ENCODE data around the gene STX18.
"Not testable (repeated sequence)": the region's sequence is repeated elsewhere in the genome, so short reads cannot be mapped to it uniquely, and the experiment has no call there.

The STX18 gene

GRCh38 chr4:4509521-4509920 lies 32.3 kb downstream of the STX18 start:
- Histone ChIP-seq H3K36me3 (ENCODE audit: insufficient read depth, low read length) (no peaks in the 10 kb centered on the region), H3K9me3 (ENCODE audit: low read depth, low read length) (no peaks in the 10 kb centered on the region), H3K27ac (no peak overlapping the region), H3K4me3 (no peak overlapping the region), H3K9ac (ENCODE audit: insufficient read length) (no peak overlapping the region)
- no peak for DNase-seq (ENCODE audit: low read depth, low spot score)
- no peak for TF ChIP-seq FOXP2 (optimal IDR thresholded peaks at IDR 0.05; ENCODE audit: control extremely low read depth, extremely low read length, insufficient read depth)

- H3K9ac ChIP-seq (ENCODE audit: insufficient read length): no peak overlapping the region
- no peaks in the 10 kb centered on the region for H3K36me3 ChIP-seq (ENCODE audit: insufficient read depth, low read length)
- H3K27ac ChIP-seq: no peak overlapping the region
- no peak overlapping the region for H3K4me3 ChIP-seq
- DNase-seq (ENCODE audit: low read depth, low spot score): no peak
- no peaks in the 10 kb centered on the region for H3K9me3 ChIP-seq (ENCODE audit: low read depth, low read length)
- TF ChIP-seq FOXP2 (optimal IDR thresholded peaks at IDR 0.05; ENCODE audit: control extremely low read depth, extremely low read length, insufficient read depth) (no peak), POLR2AphosphoS5 (IDR thresholded peaks at IDR 0.05; ENCODE audit: borderline replicate concordance, low read depth, low read length) (no peak), EZH2 (IDR thresholded peaks at IDR 0.05) (no peak)
These were observed 33.9 kb downstream of the STX18 start for GRCh38 chr4:4507923-4508322.

GRCh38 chr4:4507403-4507802 lies 34.4 kb downstream of the STX18 start:
- TF ChIP-seq FOXP2 (optimal IDR thresholded peaks at IDR 0.05; ENCODE audit: control extremely low read depth, extremely low read length, insufficient read depth) (no peak), EZH2 (IDR thresholded peaks at IDR 0.05) (no peak), POLR2AphosphoS5 (IDR thresholded peaks at IDR 0.05; ENCODE audit: borderline replicate concordance, low read depth, low read length) (no peak)
- no peak overlapping the region for H3K4me3 ChIP-seq

GRCh38 chr4:4506961-4507360 lies 34.9 kb downstream of the STX18 start:
- Histone ChIP-seq H3K9ac (ENCODE audit: insufficient read length) (no peak overlapping the region), H3K27ac (no peak overlapping the region), H3K4me3 (no peak overlapping the region), H3K36me3 (ENCODE audit: insufficient read depth, low read length) (no peaks in the 10 kb centered on the region), H3K9me3 (ENCODE audit: low read depth, low read length) (no peaks in the 10 kb centered on the region)
- TF ChIP-seq POLR2AphosphoS5 (IDR thresholded peaks at IDR 0.05; ENCODE audit: borderline replicate concordance, low read depth, low read length): no peak
- no peak for TF ChIP-seq FOXP2 (optimal IDR thresholded peaks at IDR 0.05; ENCODE audit: control extremely low read depth, extremely low read length, insufficient read depth)
- TF ChIP-seq EZH2 (IDR thresholded peaks at IDR 0.05): no peak
- no peak for DNase-seq (ENCODE audit: low read depth, low spot score)

More at GRCh38 chr4:4507403-4507802, 34.4 kb downstream of the STX18 start:
- Histone ChIP-seq H3K36me3 (ENCODE audit: insufficient read depth, low read length) (no peaks in the 10 kb centered on the region), H3K27ac (no peak overlapping the region), H3K9me3 (ENCODE audit: low read depth, low read length) (no peaks in the 10 kb centered on the region), H3K9ac (ENCODE audit: insufficient read length) (no peak overlapping the region)
- no peak for DNase-seq (ENCODE audit: low read depth, low spot score)

- not testable (repeated sequence) for DNase-seq (ENCODE audit: low read depth, low spot score); H3K27ac ChIP-seq; H3K36me3 ChIP-seq (ENCODE audit: insufficient read depth, low read length); H3K9me3 ChIP-seq (ENCODE audit: low read depth, low read length); H3K9ac ChIP-seq (ENCODE audit: insufficient read length); H3K4me3 ChIP-seq
These were observed 36.6 kb downstream of the STX18 start for GRCh38 chr4:4505211-4505610.

- no peaks in the 10 kb centered on the region for H3K9me3 ChIP-seq (ENCODE audit: low read depth, low read length)
- H3K27ac ChIP-seq: no peak overlapping the region
- TF ChIP-seq EZH2 (IDR thresholded peaks at IDR 0.05): no peak
- no peak for TF ChIP-seq FOXP2 (optimal IDR thresholded peaks at IDR 0.05; ENCODE audit: control extremely low read depth, extremely low read length, insufficient read depth)
- TF ChIP-seq POLR2AphosphoS5 (IDR thresholded peaks at IDR 0.05; ENCODE audit: borderline replicate concordance, low read depth, low read length): no peak
- H3K4me3 ChIP-seq: no peak overlapping the region
- no peaks in the 10 kb centered on the region for H3K36me3 ChIP-seq (ENCODE audit: insufficient read depth, low read length)
- no peak overlapping the region for H3K9ac ChIP-seq (ENCODE audit: insufficient read length)
- no peak for DNase-seq (ENCODE audit: low read depth, low spot score)
These were observed 37.1 kb downstream of the STX18 start for GRCh38 chr4:4504783-4505182.

- H3K36me3 ChIP-seq (ENCODE audit: insufficient read depth, low read length): no peaks in the 10 kb centered on the region
- no peak overlapping the region for H3K27ac ChIP-seq
- no peak overlapping the region for H3K9ac ChIP-seq (ENCODE audit: insufficient read length)
- H3K4me3 ChIP-seq: no peak overlapping the region
- no peak for DNase-seq (ENCODE audit: low read depth, low spot score)
- TF ChIP-seq FOXP2 (optimal IDR thresholded peaks at IDR 0.05; ENCODE audit: control extremely low read depth, extremely low read length, insufficient read depth) (no peak), EZH2 (IDR thresholded peaks at IDR 0.05) (no peak), POLR2AphosphoS5 (IDR thresholded peaks at IDR 0.05; ENCODE audit: borderline replicate concordance, low read depth, low read length) (no peak)
- no peaks in the 10 kb centered on the region for H3K9me3 ChIP-seq (ENCODE audit: low read depth, low read length)
These were observed 39.0 kb downstream of the STX18 start for GRCh38 chr4:4502694-4503311.

GRCh38 chr4:4501679-4502078 lies 40.2 kb downstream of the STX18 start:
- Histone ChIP-seq H3K27ac (no peak overlapping the region), H3K36me3 (ENCODE audit: insufficient read depth, low read length) (no peaks in the 10 kb centered on the region), H3K4me3 (no peak overlapping the region), H3K9ac (ENCODE audit: insufficient read length) (no peak overlapping the region), H3K9me3 (ENCODE audit: low read depth, low read length) (no peaks in the 10 kb centered on the region)
- DNase-seq (ENCODE audit: low read depth, low spot score): no peak
- TF ChIP-seq EZH2 (IDR thresholded peaks at IDR 0.05): no peak
- TF ChIP-seq POLR2AphosphoS5 (IDR thresholded peaks at IDR 0.05; ENCODE audit: borderline replicate concordance, low read depth, low read length): no peak

GRCh38 chr4:4499438-4500123 lies 42.3 kb downstream of the STX18 start:
- Histone ChIP-seq H3K27ac (no peak overlapping the region), H3K9me3 (ENCODE audit: low read depth, low read length) (no peaks in the 10 kb centered on the region), H3K36me3 (ENCODE audit: insufficient read depth, low read length) (no peaks in the 10 kb centered on the region), H3K9ac (ENCODE audit: insufficient read length) (no peak overlapping the region), H3K4me3 (no peak overlapping the region)
- no peak for DNase-seq (ENCODE audit: low read depth, low spot score)
- TF ChIP-seq FOXP2 (optimal IDR thresholded peaks at IDR 0.05; ENCODE audit: control extremely low read depth, extremely low read length, insufficient read depth): no peak
- no peak for TF ChIP-seq POLR2AphosphoS5 (IDR thresholded peaks at IDR 0.05; ENCODE audit: borderline replicate concordance, low read depth, low read length)
- no peak for TF ChIP-seq EZH2 (IDR thresholded peaks at IDR 0.05)
